Keratinocyte (primary cell): Measurements from ENCODE around the gene DNAAF5. TPM values are rescaled to one million over a fixed set of nuclear protein-coding genes. Genes with fewer than 3 reads are reported as not detected.

Source experiments
- DNase-seq: peaks from one replicate; pipeline ENCODE4 v3.0.0-alpha.2; 2011; ENCODE audit warnings: low read depth, missing footprints, low spot score
- FAIRE-seq: peaks from 2 replicates; lab custom pipeline; 2011; peaks lifted over from hg19 to GRCh38; lab: Jason Lieb, UNC
- H2AFZ ChIP-seq: 2 replicates; pipeline ENCODE4 v1.6.0; 2012; ENCODE audit warnings: low read length, control low read depth, inconsistent platforms; ENCODE audit not compliant: control insufficient read depth
- H3K27ac ChIP-seq: 2 replicates; pipeline ENCODE4 v1.5.1; 2011; ENCODE audit warnings: low read length; ENCODE audit not compliant: control insufficient read depth, insufficient read depth
- H3K27me3 ChIP-seq: 3 replicates; pipeline ENCODE4 v1.6.0; 2011; ENCODE audit warnings: low read length; ENCODE audit not compliant: control insufficient read depth, insufficient read depth; ENCODE audit errors: extremely low read depth
- H3K36me3 ChIP-seq, 2 experiments: 2 replicates in 1 of 2; 3 replicates in 1 of 2; pipeline ENCODE4 v1.5.1; 2011; ENCODE audit warnings: low read length in 2 of 2, mild to moderate bottlenecking in 1 of 2; ENCODE audit not compliant: control insufficient read depth in 2 of 2, insufficient read depth in 2 of 2; ENCODE audit errors: extremely low read depth in 1 of 2
- H3K4me1 ChIP-seq: 3 replicates; pipeline ENCODE4 v1.5.1; 2011; ENCODE audit warnings: low read length; ENCODE audit not compliant: control insufficient read depth, insufficient read depth; ENCODE audit errors: extremely low read depth
- H3K4me2 ChIP-seq: 3 replicates; pipeline ENCODE4 v1.6.0; 2011; ENCODE audit warnings: low read depth, low read length; ENCODE audit not compliant: control insufficient read depth, insufficient read depth; ENCODE audit errors: extremely low read depth
- H3K4me3 ChIP-seq, 3 experiments: fragments of 200-600 bp in 1 of 3; sonication (generic) in 1 of 3; 2 replicates in 2 of 3; 3 replicates in 1 of 3; pipeline ENCODE4 v1.5.1; 2011 to 2016; ENCODE audit warnings: low read length in 3 of 3, mild to moderate bottlenecking in 3 of 3, control low read depth in 2 of 3, inconsistent platforms in 1 of 3, low read depth in 1 of 3, mixed read lengths in 1 of 3, mixed run types in 1 of 3, moderate library complexity in 1 of 3; ENCODE audit not compliant: control insufficient read depth in 2 of 3, insufficient read depth in 2 of 3; ENCODE audit errors: extremely low read depth in 1 of 3
- H3K79me2 ChIP-seq: 2 replicates; pipeline ENCODE4 v1.6.0; 2012; ENCODE audit warnings: low read length; ENCODE audit not compliant: control insufficient read depth, insufficient read depth
- H3K9ac ChIP-seq: 3 replicates; pipeline ENCODE4 v1.6.0; 2011; ENCODE audit warnings: low read length; ENCODE audit not compliant: control insufficient read depth, insufficient read depth; ENCODE audit errors: extremely low read depth
- H3K9me1 ChIP-seq: 3 replicates; pipeline ENCODE4 v1.6.0; 2011; ENCODE audit warnings: low read length; ENCODE audit not compliant: control insufficient read depth, insufficient read depth; ENCODE audit errors: extremely low read depth
- H3K9me3 ChIP-seq: 2 replicates; pipeline ENCODE4 v1.5.1; 2012; ENCODE audit warnings: low read depth, low read length; ENCODE audit not compliant: control insufficient read depth
- H4K20me1 ChIP-seq: 3 replicates; pipeline ENCODE4 v1.6.0; 2011; ENCODE audit warnings: low read length; ENCODE audit not compliant: control insufficient read depth, insufficient read depth; ENCODE audit errors: extremely low read depth
- CTCF ChIP-seq, 3 experiments: IDR thresholded peaks in 1 of 3; conservative IDR thresholded peaks in 1 of 3; optimal IDR thresholded peaks in 1 of 3; 2 replicates in 2 of 3; 3 replicates in 1 of 3; pipeline versions ENCODE3 to v1.5.1; 2011; ENCODE audit warnings: low read length in 3 of 3, mild to moderate bottlenecking in 3 of 3, moderate library complexity in 2 of 3, control low read depth in 1 of 3, inconsistent platforms in 1 of 3; ENCODE audit not compliant: insufficient read depth in 2 of 3; ENCODE audit errors: extremely low read depth in 1 of 3
- EZH2 ChIP-seq: IDR thresholded peaks from one replicate; pipeline ENCODE4 v1.6.1; 2012; ENCODE audit warnings: inconsistent platforms, mild to moderate bottlenecking, low read length, moderate library complexity
- dilution Hi-C: fragments of 300-500 bp; cut with MboI; formaldehyde crosslinking; loops from one replicate; pipeline ENCODE4 v1.7.0; 2020; ENCODE audit warnings: low sequenced_read_pairs; ENCODE audit not compliant: extremely low pct_ligation_motif_present
- polyA plus RNA-seq, 5 experiments: library from polyadenylated mRNA; depleted of rRNA in 3 of 5; stranded (reverse) in 3 of 5; stranded (forward) in 1 of 5; unstranded in 1 of 5; fragments of >200 nt; gene quantifications; 1 replicate in 1 of 5; 2 replicates in 3 of 5; 3 replicates in 1 of 5; pipeline versions ENCODE4 v1.2.1 to v1.2.3, GENCODE V29; 2011 to 2012; ENCODE audit warnings: missing spikeins in 2 of 5, low read depth in 1 of 5, low replicate concordance in 1 of 5

The DNAAF5 gene
- polyA plus RNA-seq, 1 donor (not counting 4 experiments of a cell fraction or from before 2014, with no cell fraction given) = 16.3 TPM

GRCh38 chr7:765383-765782 is 38.9 kb downstream of the DNAAF5 start:
- Histone ChIP-seq H3K9ac (no peak overlapping the region), H3K27me3 (no peaks in the 10 kb centered on the region), H3K36me3 (peaks cover 25 to 30% of the 10 kb centered on the region in 2 experiments), H2AFZ (no peak overlapping the region), H4K20me1 (no peaks in the 10 kb centered on the region), H3K9me3 (no peaks in the 10 kb centered on the region), H3K79me2 (no peaks in the 10 kb centered on the region), H3K4me3 (no peak overlapping the region), H3K27ac (no peak overlapping the region), H3K4me1 (no peaks in the 10 kb centered on the region), H3K4me2 (no peak overlapping the region), H3K9me1 (no peaks in the 10 kb centered on the region)
- dilution Hi-C loops = no loop called here
- no peak for TF ChIP-seq EZH2
- TF ChIP-seq CTCF (optimal IDR thresholded peaks at IDR 0.05 in 1 of 3, IDR thresholded peaks at IDR 0.05 in 1 of 3, conservative IDR thresholded peaks at IDR 0.05 in 1 of 3; ENCODE audit: extremely low read depth in 1 of 3, insufficient read depth in 2 of 3, low read length in 3 of 3) = no peak
- FAIRE-seq = no peak
- DNase-seq = no peak

GRCh38 chr7:767580-767940 is 41.1 kb downstream of the DNAAF5 start:
- H3K4me3 ChIP-seq = no peak overlapping the region
- no peak for TF ChIP-seq CTCF (optimal IDR thresholded peaks at IDR 0.05 in 1 of 3, IDR thresholded peaks at IDR 0.05 in 1 of 3, conservative IDR thresholded peaks at IDR 0.05 in 1 of 3; ENCODE audit: extremely low read depth in 1 of 3, insufficient read depth in 2 of 3, low read length in 3 of 3)
- dilution Hi-C loops = no loop called here
- H3K36me3 ChIP-seq = peaks cover 30 to 39% of the 10 kb centered on the region in 2 experiments
- H3K27ac ChIP-seq = no peak overlapping the region
- H3K79me2 ChIP-seq = no peaks in the 10 kb centered on the region
- no peaks in the 10 kb centered on the region for H3K9me3 ChIP-seq
- FAIRE-seq (no peak), DNase-seq (no peak)
- no peak overlapping the region for H3K4me2 ChIP-seq
- H2AFZ ChIP-seq = no peak overlapping the region
- H3K27me3 ChIP-seq = no peaks in the 10 kb centered on the region
- no peak overlapping the region for H3K9ac ChIP-seq
- H3K4me1 ChIP-seq = no peaks in the 10 kb centered on the region
- no peaks in the 10 kb centered on the region for H3K9me1 ChIP-seq
- no peaks in the 10 kb centered on the region for H4K20me1 ChIP-seq
